CD4-positive, alpha-beta memory T cell (primary cell): Measurements from ENCODE around the gene KIAA0825. TPM values are rescaled to one million over a fixed set of nuclear protein-coding genes. Genes with fewer than 3 reads are reported as not detected.

Experiments
- CTCF ChIA-PET: fragments of 350-600 bp; sonication (Branson Sonifier 250); formaldehyde crosslinking; loops from one replicate; lab custom pipeline; 2021; ENCODE audit warnings: inconsistent platforms; ENCODE audit not compliant: partially characterized antibody; lab: Charles Lee
- POLR2A ChIA-PET: fragments of 350-600 bp; sonication (Branson Sonifier 250); formaldehyde crosslinking; loops from one replicate; lab custom pipeline; 2021; ENCODE audit not compliant: partially characterized antibody; lab: Charles Lee
- DNase-seq, 5 donors: peaks; one replicate each; pipeline versions ENCODE4 v3.0.0 to v3.0.0-alpha.2; 2020 to 2022; ENCODE audit warnings: mixed read lengths in 1 of 5
- H3K27ac ChIP-seq: one replicate; pipeline ENCODE4 v1.7.0; 2013; ENCODE audit warnings: low read depth, low read length
- H3K27me3 ChIP-seq: 2 replicates; pipeline ENCODE4 v1.7.0; 2013; ENCODE audit warnings: mild to moderate bottlenecking, low read length, moderate library complexity; ENCODE audit not compliant: insufficient read depth
- H3K36me3 ChIP-seq: 2 replicates; pipeline ENCODE4 v1.7.0; 2013; ENCODE audit warnings: mild to moderate bottlenecking, low read length, moderate library complexity; ENCODE audit not compliant: insufficient read depth
- H3K4me1 ChIP-seq: 2 replicates; pipeline ENCODE4 v1.7.0; 2013; ENCODE audit warnings: mild to moderate bottlenecking, low read length, moderate library complexity; ENCODE audit not compliant: insufficient read depth
- H3K4me3 ChIP-seq, 2 donors: one replicate each; pipeline ENCODE4 v1.7.0; 2013; ENCODE audit warnings: low read length in 2 of 2, mild to moderate bottlenecking in 1 of 2
- H3K9me3 ChIP-seq, 2 donors: one replicate each; pipeline ENCODE4 v1.7.0; 2013; ENCODE audit warnings: low read length in 2 of 2, control low read depth in 1 of 2; ENCODE audit not compliant: control insufficient read depth in 1 of 2
- H3K27ac Mint-ChIP-seq, 7 donors: one replicate each; pipeline ENCODE4 v1.8.0; 2020 to 2021; ENCODE audit warnings: mixed read lengths in 7 of 7, mild to moderate bottlenecking in 6 of 7, inconsistent platforms in 3 of 7, moderate library complexity in 3 of 7
- H3K27me3 Mint-ChIP-seq, 2 donors: one replicate each; pipeline ENCODE4 v1.8.0; 2020 to 2021; ENCODE audit warnings: mixed read lengths in 2 of 2
- H3K36me3 Mint-ChIP-seq, 2 donors: one replicate each; pipeline ENCODE4 v1.8.0; 2020 to 2021; ENCODE audit warnings: mixed read lengths in 2 of 2, inconsistent platforms in 1 of 2, mild to moderate bottlenecking in 1 of 2
- H3K4me1 Mint-ChIP-seq, 4 donors: one replicate each; pipeline ENCODE4 v1.8.0; 2020 to 2021; ENCODE audit warnings: mixed read lengths in 4 of 4, mild to moderate bottlenecking in 1 of 4
- H3K4me3 Mint-ChIP-seq, 8 donors: one replicate each; pipeline ENCODE4 v1.8.0; 2020 to 2021; ENCODE audit warnings: mixed read lengths in 8 of 8, mild to moderate bottlenecking in 7 of 8, moderate library complexity in 6 of 8, inconsistent platforms in 3 of 8
- H3K9me3 Mint-ChIP-seq, 8 donors: one replicate each; pipeline ENCODE4 v1.8.0; 2020 to 2021; ENCODE audit warnings: mixed read lengths in 8 of 8, mild to moderate bottlenecking in 5 of 8, inconsistent platforms in 3 of 8, moderate library complexity in 1 of 8
- intact Hi-C: fragments of 100-400 bp; cut with micrococcal nuclease; formaldehyde crosslinking; loops from one replicate; pipeline ENCODE4 v1.15.1; 2023
- polyA plus RNA-seq, 2 donors: library from polyadenylated mRNA; unstranded; fragments of 300-500 nt; fragmentation: Illumina TruSeq; gene quantifications; one replicate each; pipeline ENCODE4 v1.2.3, GENCODE V29; 2021
- total RNA-seq, 2 experiments: library from RNA; stranded (reverse); gene quantifications; one replicate each; pipeline ENCODE4 v1.2.3, GENCODE V29; 2021

The KIAA0825 gene
- total and polyA plus RNA-seq, 4 experiments from 2014 or later: 1.5 to 2.2 (median 2.1) TPM

GRCh38 chr5:94646758-94647157 is 28.4 kb upstream of the KIAA0825 start:
- no peaks in the 10 kb centered on the region for H3K9me3 Mint-ChIP-seq

GRCh38 chr5:94645053-94645452 is 26.6 kb upstream of the KIAA0825 start:
- Histone ChIP-seq H3K27ac (no peak overlapping the region), H3K9me3 (no peaks in the 10 kb centered on the region), H3K4me3 (no peak overlapping the region), H3K27me3 (no peaks in the 10 kb centered on the region), H3K4me1 (no peaks in the 10 kb centered on the region), H3K36me3 (no peaks in the 10 kb centered on the region)
- Mint-ChIP-seq H3K4me1 (peaks cover 0 to 19% (median 5%) of the 10 kb centered on the region in 4 donors), H3K36me3 (peaks cover 50 to 57% of the 10 kb centered on the region in 2 donors), H3K4me3 (no peak overlapping the region), H3K9me3 (peaks cover 0 to 13% (median 6%) of the 10 kb centered on the region in 8 donors), H3K27ac (no peak overlapping the region), H3K27me3 (no peaks in the 10 kb centered on the region)
- ChIA-PET POLR2A (no interaction called here), CTCF (no interaction called here)
- intact Hi-C loops: no loop called here
- DNase-seq: no peak

More at GRCh38 chr5:94646758-94647157, 28.4 kb upstream of the KIAA0825 start:
- H3K4me3 Mint-ChIP-seq: no peak overlapping the region
- ChIA-PET POLR2A (no interaction called here), CTCF (no interaction called here)
- H3K27me3 ChIP-seq: no peaks in the 10 kb centered on the region
- no peak for DNase-seq
- H3K27me3 Mint-ChIP-seq: no peaks in the 10 kb centered on the region
- H3K4me3 ChIP-seq: no peak overlapping the region
- H3K9me3 ChIP-seq: no peaks in the 10 kb centered on the region
- H3K4me1 Mint-ChIP-seq: peaks cover 0 to 12% (median 4%) of the 10 kb centered on the region in 4 donors
- H3K27ac ChIP-seq: no peak overlapping the region
- peaks cover 40 to 42% of the 10 kb centered on the region in 2 donors for H3K36me3 Mint-ChIP-seq
- H3K27ac Mint-ChIP-seq: no peak overlapping the region
- no peaks in the 10 kb centered on the region for H3K36me3 ChIP-seq
- no peaks in the 10 kb centered on the region for H3K4me1 ChIP-seq
- intact Hi-C loops: no loop called here

- no peaks in the 10 kb centered on the region for H3K27me3 Mint-ChIP-seq
- H3K27ac Mint-ChIP-seq: peak overlapping the region in 1 of 7 donors; percentile 75
- Histone ChIP-seq H3K27ac (no peak overlapping the region), H3K4me1 (no peaks in the 10 kb centered on the region), H3K9me3 (no peaks in the 10 kb centered on the region), H3K36me3 (no peaks in the 10 kb centered on the region), H3K27me3 (no peaks in the 10 kb centered on the region), H3K4me3 (no peak overlapping the region)
- peaks cover 10 to 44% (median 10%) of the 10 kb centered on the region in 4 donors for H3K4me1 Mint-ChIP-seq
- intact Hi-C loops: no loop called here
- peaks cover 0 to 34% (median 17%) of the 10 kb centered on the region in 8 donors for H3K9me3 Mint-ChIP-seq
- ChIA-PET POLR2A (no interaction called here), CTCF (no interaction called here)
- no peak overlapping the region for H3K4me3 Mint-ChIP-seq
- H3K36me3 Mint-ChIP-seq: peaks cover 64 to 75% of the 10 kb centered on the region in 2 donors
- DNase-seq: no peak
Measured at GRCh38 chr5:94640176-94640575, 21.8 kb upstream of the KIAA0825 start.

GRCh38 chr5:94632024-94632423 is 13.6 kb upstream of the KIAA0825 start:
- Histone ChIP-seq H3K27ac (no peak overlapping the region), H3K4me3 (no peak overlapping the region), H3K27me3 (no peaks in the 10 kb centered on the region), H3K9me3 (no peaks in the 10 kb centered on the region), H3K36me3 (peaks cover 4% of the 10 kb centered on the region), H3K4me1 (no peaks in the 10 kb centered on the region)
- intact Hi-C loops: no loop called here
- Mint-ChIP-seq H3K27me3 (no peaks in the 10 kb centered on the region), H3K27ac (peak overlapping the region in 1 of 7 donors; percentile 10), H3K9me3 (peaks cover 0 to 9% (median 4%) of the 10 kb centered on the region in 8 donors), H3K36me3 (peaks cover 55 to 69% of the 10 kb centered on the region in 2 donors), H3K4me3 (no peak overlapping the region), H3K4me1 (peaks cover 15 to 27% (median 22%) of the 10 kb centered on the region in 4 donors)
- CTCF ChIA-PET: no interaction called here
- DNase-seq: no peak
- POLR2A ChIA-PET: no interaction called here

GRCh38 chr5:94627191-94627590 is 8.8 kb upstream of the KIAA0825 start:
- no peak overlapping the region for H3K4me3 Mint-ChIP-seq
- intact Hi-C loops: no loop called here
- H3K4me3 ChIP-seq: no peak overlapping the region
- H3K4me1 ChIP-seq: peaks cover 13% of the 10 kb centered on the region
- ChIA-PET CTCF (no interaction called here), POLR2A (no interaction called here)
- no peaks in the 10 kb centered on the region for H3K9me3 Mint-ChIP-seq
- peaks cover 4% of the 10 kb centered on the region for H3K36me3 ChIP-seq
- H3K27me3 ChIP-seq: no peaks in the 10 kb centered on the region
- H3K36me3 Mint-ChIP-seq: peaks cover 25 to 30% of the 10 kb centered on the region in 2 donors
- no peaks in the 10 kb centered on the region for H3K27me3 Mint-ChIP-seq
- H3K4me1 Mint-ChIP-seq: peaks cover 5 to 21% (median 15%) of the 10 kb centered on the region in 4 donors
- H3K27ac Mint-ChIP-seq: no peak overlapping the region
- no peak for DNase-seq
- no peaks in the 10 kb centered on the region for H3K9me3 ChIP-seq
- no peak overlapping the region for H3K27ac ChIP-seq

- Histone ChIP-seq H3K27ac (no peak overlapping the region), H3K4me3 (no peak overlapping the region), H3K9me3 (no peaks in the 10 kb centered on the region), H3K27me3 (no peaks in the 10 kb centered on the region), H3K36me3 (no peaks in the 10 kb centered on the region), H3K4me1 (peaks cover 41% of the 10 kb centered on the region)
- ChIA-PET CTCF (no interaction called here), POLR2A (no interaction called here)
- Mint-ChIP-seq H3K4me1 (peaks cover 21 to 35% (median 29%) of the 10 kb centered on the region in 4 donors), H3K27me3 (no peaks in the 10 kb centered on the region), H3K9me3 (no peaks in the 10 kb centered on the region), H3K27ac (peak overlapping the region in 1 of 7 donors; percentile 77), H3K36me3 (peaks cover 1 to 6% of the 10 kb centered on the region in 2 donors), H3K4me3 (peak overlapping the region in 3 of 8 donors; percentile 25 to 53 (median 29))
- no peak for DNase-seq
- intact Hi-C loops: no loop called here
Measured at GRCh38 chr5:94623877-94624276, 5.5 kb upstream of the KIAA0825 start.

- DNase-seq: no peak
- ChIA-PET CTCF (no interaction called here), POLR2A (no interaction called here)
- Histone ChIP-seq H3K9me3 (no peaks in the 10 kb centered on the region), H3K4me1 (peaks cover 41% of the 10 kb centered on the region), H3K36me3 (no peaks in the 10 kb centered on the region), H3K27ac (no peak overlapping the region), H3K27me3 (no peaks in the 10 kb centered on the region), H3K4me3 (no peak overlapping the region)
- peaks cover 0 to 12% of the 10 kb centered on the region in 2 donors for H3K36me3 Mint-ChIP-seq
- no peaks in the 10 kb centered on the region for H3K27me3 Mint-ChIP-seq
- H3K27ac Mint-ChIP-seq: peak overlapping the region in 3 of 7 donors; percentile 33 to 92 (median 51)
- no peaks in the 10 kb centered on the region for H3K9me3 Mint-ChIP-seq
- H3K4me1 Mint-ChIP-seq: peaks cover 21 to 44% (median 30%) of the 10 kb centered on the region in 4 donors
- peak overlapping the region in 1 of 8 donors; percentile 15 for H3K4me3 Mint-ChIP-seq
- intact Hi-C loops: no loop called here
Measured at GRCh38 chr5:94623011-94623410, 4.6 kb upstream of the KIAA0825 start.
